CD8-positive, alpha-beta memory T cell (primary cell): ENCODE results near the gene CST7. TPM values are rescaled to one million over a fixed set of nuclear protein-coding genes. Genes with fewer than 3 reads are reported as not detected.

Source experiments
- CTCF ChIA-PET: fragments of 350-600 bp; sonication (Branson Sonifier 250); formaldehyde crosslinking; loops from one replicate; lab custom pipeline; 2021; ENCODE audit warnings: antibody characterized with exemption; lab: Charles Lee
- POLR2A ChIA-PET: fragments of 350-600 bp; sonication (Branson Sonifier 250); formaldehyde crosslinking; loops from one replicate; lab custom pipeline; 2021; ENCODE audit warnings: antibody characterized with exemption; lab: Charles Lee
- DNase-seq, 5 donors: peaks; one replicate each; pipeline versions ENCODE4 v3.0.0 to v3.0.0-alpha.2; 2020 to 2022; ENCODE audit warnings: mixed read lengths in 1 of 5
- H3K27ac ChIP-seq: one replicate; pipeline ENCODE4 v1.7.0; 2013; ENCODE audit warnings: low read depth, mild to moderate bottlenecking, low read length, moderate library complexity
- H3K27me3 ChIP-seq: 2 replicates; pipeline ENCODE4 v1.7.0; 2013; ENCODE audit warnings: low read length, mild to moderate bottlenecking; ENCODE audit not compliant: insufficient read depth, poor library complexity, severe bottlenecking
- H3K36me3 ChIP-seq: 2 replicates; pipeline ENCODE4 v1.7.0; 2013; ENCODE audit warnings: mild to moderate bottlenecking, low read length, moderate library complexity; ENCODE audit not compliant: insufficient read depth
- H3K4me1 ChIP-seq: 2 replicates; pipeline ENCODE4 v1.7.0; 2013; ENCODE audit warnings: mild to moderate bottlenecking, low read length, moderate library complexity; ENCODE audit not compliant: insufficient read depth
- H3K4me3 ChIP-seq: 2 replicates; pipeline ENCODE4 v1.7.0; 2013; ENCODE audit warnings: mild to moderate bottlenecking, low read length
- H3K9me3 ChIP-seq: 2 replicates; pipeline ENCODE4 v1.7.0; 2013; ENCODE audit warnings: mild to moderate bottlenecking, low read length
- H3K27ac Mint-ChIP-seq, 8 donors: one replicate each; pipeline ENCODE4 v1.8.0; 2020 to 2021; ENCODE audit warnings: mixed read lengths in 8 of 8, mild to moderate bottlenecking in 6 of 8, inconsistent platforms in 3 of 8, moderate library complexity in 3 of 8
- H3K27me3 Mint-ChIP-seq, 2 donors: one replicate each; pipeline ENCODE4 v1.8.0; 2020 to 2021; ENCODE audit warnings: mixed read lengths in 2 of 2, mild to moderate bottlenecking in 1 of 2, moderate library complexity in 1 of 2
- H3K36me3 Mint-ChIP-seq, 3 donors: one replicate each; pipeline ENCODE4 v1.8.0; 2020 to 2021; ENCODE audit warnings: mixed read lengths in 3 of 3, inconsistent platforms in 1 of 3, mild to moderate bottlenecking in 1 of 3
- H3K4me1 Mint-ChIP-seq, 3 donors: one replicate each; pipeline ENCODE4 v1.8.0; 2020 to 2021; ENCODE audit warnings: mixed read lengths in 3 of 3, inconsistent platforms in 1 of 3, mild to moderate bottlenecking in 1 of 3
- H3K4me3 Mint-ChIP-seq, 7 donors: one replicate each; pipeline ENCODE4 v1.8.0; 2020 to 2021; ENCODE audit warnings: mixed read lengths in 7 of 7, mild to moderate bottlenecking in 6 of 7, moderate library complexity in 4 of 7, inconsistent platforms in 2 of 7
- H3K9me3 Mint-ChIP-seq, 5 donors: one replicate each; pipeline ENCODE4 v1.8.0; 2020 to 2022; ENCODE audit warnings: mixed read lengths in 5 of 5, mild to moderate bottlenecking in 3 of 5, moderate library complexity in 2 of 5, inconsistent platforms in 1 of 5
- polyA plus RNA-seq: library from polyadenylated mRNA; unstranded; fragments of 300-500 nt; fragmentation: Illumina TruSeq; gene quantifications from one replicate; pipeline ENCODE4 v1.2.3, GENCODE V29; 2021
- total RNA-seq, 2 experiments: library from RNA; stranded (reverse); gene quantifications; one replicate each; pipeline ENCODE4 v1.2.3, GENCODE V29; 2021

The CST7 gene
- total and polyA plus RNA-seq, 3 experiments from 2014 or later: 124 to 889 (median 131) TPM

- no peak overlapping the region for H3K4me3 ChIP-seq
- H3K9me3 Mint-ChIP-seq: peaks cover 0 to 2% (median 0%) of the 10 kb centered on the region in 5 donors
- CTCF ChIA-PET: interaction anchor here (1.3 to 1.6 kb wide), 2 partner anchors 23 to 29 kb away, joined by 3 to 4 read pairs; no protein-coding TSS in a partner anchor
- H3K4me3 Mint-ChIP-seq: no peak overlapping the region
- peaks cover 60% of the 10 kb centered on the region for H3K4me1 ChIP-seq
- no peak overlapping the region for H3K27ac ChIP-seq
- H3K9me3 ChIP-seq: no peaks in the 10 kb centered on the region
- POLR2A ChIA-PET: no interaction called here
- peak overlapping the region in 6 of 8 donors; percentile 50 to 98 (median 90) for H3K27ac Mint-ChIP-seq
- peaks cover 85 to 100% (median 97%) of the 10 kb centered on the region in 3 donors for H3K4me1 Mint-ChIP-seq
- H3K36me3 Mint-ChIP-seq: peaks cover 27 to 71% (median 29%) of the 10 kb centered on the region in 3 donors
- no peak for DNase-seq
- H3K36me3 ChIP-seq: peaks cover 17% of the 10 kb centered on the region
- H3K27me3 Mint-ChIP-seq: peaks cover 0 to 2% of the 10 kb centered on the region in 2 donors
- H3K27me3 ChIP-seq: no peaks in the 10 kb centered on the region
Observed at GRCh38 chr20:24983896-24984295, 34.8 kb downstream of the CST7 start.

DNA sequence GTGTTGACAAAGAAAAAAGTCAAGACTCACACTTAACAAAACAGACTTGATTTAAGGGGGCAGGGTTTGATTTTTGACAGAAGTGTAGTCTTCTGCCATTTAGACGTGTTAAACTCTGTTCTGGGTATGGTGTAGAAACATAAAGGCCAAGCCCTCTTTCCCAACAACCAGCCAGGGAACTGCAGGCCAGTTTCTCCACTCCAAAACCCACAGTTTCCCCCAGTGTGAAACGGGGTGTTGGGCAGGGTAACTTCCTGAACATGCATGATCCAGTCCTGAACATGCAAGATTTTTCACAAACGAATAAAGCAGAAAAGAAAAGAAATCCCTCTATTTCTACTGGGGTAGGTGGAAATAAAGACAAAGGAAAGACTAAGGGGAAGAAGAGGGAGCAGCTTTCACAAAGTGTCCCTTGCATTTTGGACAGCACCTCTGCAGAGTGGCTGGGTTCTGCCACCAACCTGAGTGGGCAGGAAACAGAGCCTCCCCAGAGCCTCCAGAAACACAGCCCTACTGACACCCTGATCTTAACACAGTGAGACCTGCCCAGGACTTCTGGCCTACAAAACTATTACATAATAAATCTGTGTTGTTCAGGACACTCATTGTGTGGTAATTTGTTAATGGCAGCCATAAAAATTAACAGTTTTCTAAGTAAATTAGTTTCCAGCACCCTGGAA is 36.0 kb downstream of the CST7 start:
- CTCF ChIA-PET: no interaction called here
- Histone ChIP-seq H3K27ac (no peak overlapping the region), H3K36me3 (peaks cover 11% of the 10 kb centered on the region), H3K27me3 (no peaks in the 10 kb centered on the region), H3K9me3 (no peaks in the 10 kb centered on the region), H3K4me1 (peaks cover 72% of the 10 kb centered on the region), H3K4me3 (no peak overlapping the region)
- POLR2A ChIA-PET: no interaction called here
- no peak for DNase-seq
- Mint-ChIP-seq H3K27me3 (peaks cover 0 to 2% of the 10 kb centered on the region in 2 donors), H3K4me1 (peaks cover 89 to 100% (median 99%) of the 10 kb centered on the region in 3 donors), H3K36me3 (peaks cover 18 to 67% (median 19%) of the 10 kb centered on the region in 3 donors), H3K27ac (peak overlapping the region; percentile 43 to 98 (median 88)), H3K9me3 (no peaks in the 10 kb centered on the region), H3K4me3 (peak overlapping the region; percentile 24 to 83 (median 58))

- H3K27ac Mint-ChIP-seq: peak overlapping the region; percentile 43 to 98 (median 88)
- H3K27me3 Mint-ChIP-seq: peaks cover 0 to 2% of the 10 kb centered on the region in 2 donors
- Histone ChIP-seq H3K36me3 (peaks cover 9% of the 10 kb centered on the region), H3K4me1 (peaks cover 79% of the 10 kb centered on the region), H3K9me3 (no peaks in the 10 kb centered on the region), H3K4me3 (no peak overlapping the region), H3K27ac (no peak overlapping the region), H3K27me3 (no peaks in the 10 kb centered on the region)
- peak overlapping the region; percentile 24 to 83 (median 58) for H3K4me3 Mint-ChIP-seq
- POLR2A ChIA-PET: no interaction called here
- H3K9me3 Mint-ChIP-seq: no peaks in the 10 kb centered on the region
- peaks cover 13 to 62% (median 20%) of the 10 kb centered on the region in 3 donors for H3K36me3 Mint-ChIP-seq
- CTCF ChIA-PET: no interaction called here
- H3K4me1 Mint-ChIP-seq: peaks cover 95 to 100% (median 100%) of the 10 kb centered on the region in 3 donors
- DNase-seq: no peak
Observed at GRCh38 chr20:24985802-24986201, 36.7 kb downstream of the CST7 start.

DNA sequence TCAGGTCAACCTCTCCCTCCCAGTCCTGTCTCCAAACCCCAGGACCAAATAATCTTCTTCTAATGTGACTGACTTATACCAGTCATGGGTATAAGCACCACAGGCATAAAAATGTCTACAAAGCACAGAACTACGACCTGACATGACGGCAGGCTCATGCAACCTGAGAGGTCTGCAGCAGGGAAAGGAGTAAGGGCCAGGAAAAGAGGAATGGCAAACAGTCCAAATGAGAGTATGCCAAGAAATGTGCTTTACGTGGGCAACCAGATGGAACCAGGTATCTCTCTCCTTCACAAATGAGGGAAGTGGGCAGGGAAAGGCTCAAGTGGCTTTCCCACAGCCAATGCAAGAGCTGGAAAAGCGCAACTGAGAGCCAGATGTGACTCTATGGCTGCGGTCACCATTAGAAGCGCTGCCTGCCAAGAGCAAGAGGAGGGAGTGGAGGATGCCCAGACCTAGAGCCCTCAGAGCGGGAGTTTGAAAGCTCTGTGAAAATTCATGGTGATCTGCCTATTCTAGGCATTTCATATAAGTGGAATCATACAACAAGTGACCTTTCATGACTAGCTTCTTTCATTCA is 37.5 kb downstream of the CST7 start:
- ChIA-PET POLR2A (no interaction called here), CTCF (no interaction called here)
- Histone ChIP-seq H3K27ac (no peak overlapping the region), H3K36me3 (peaks cover 9% of the 10 kb centered on the region), H3K4me1 (peaks cover 80% of the 10 kb centered on the region), H3K4me3 (no peak overlapping the region), H3K9me3 (no peaks in the 10 kb centered on the region), H3K27me3 (no peaks in the 10 kb centered on the region)
- Mint-ChIP-seq H3K4me1 (peaks cover 95 to 100% (median 100%) of the 10 kb centered on the region in 3 donors), H3K36me3 (peaks cover 9 to 58% (median 15%) of the 10 kb centered on the region in 3 donors), H3K4me3 (peak overlapping the region in 5 of 7 donors; percentile 24 to 58 (median 25)), H3K27me3 (peaks cover 0 to 2% of the 10 kb centered on the region in 2 donors), H3K9me3 (no peaks in the 10 kb centered on the region), H3K27ac (peak overlapping the region; percentile 59 to 99 (median 90))
- DNase-seq: no peak

GRCh38 chr20:24987244-24987643 is 38.2 kb downstream of the CST7 start:
- Mint-ChIP-seq H3K36me3 (peaks cover 9 to 59% (median 14%) of the 10 kb centered on the region in 3 donors), H3K27ac (peak overlapping the region in 7 of 8 donors; percentile 45 to 99 (median 87)), H3K4me3 (peak overlapping the region in 6 of 7 donors; percentile 5 to 69 (median 46)), H3K9me3 (no peaks in the 10 kb centered on the region), H3K27me3 (peaks cover 0 to 2% of the 10 kb centered on the region in 2 donors), H3K4me1 (peaks cover 91 to 99% (median 96%) of the 10 kb centered on the region in 3 donors)
- H3K27ac ChIP-seq: no peak overlapping the region
- H3K4me1 ChIP-seq: peaks cover 78% of the 10 kb centered on the region
- H3K4me3 ChIP-seq: no peak overlapping the region
- no peaks in the 10 kb centered on the region for H3K27me3 ChIP-seq
- H3K9me3 ChIP-seq: no peaks in the 10 kb centered on the region
- DNase-seq: no peak
- CTCF ChIA-PET: no interaction called here
- POLR2A ChIA-PET: no interaction called here
- peaks cover 9% of the 10 kb centered on the region for H3K36me3 ChIP-seq

DNA sequence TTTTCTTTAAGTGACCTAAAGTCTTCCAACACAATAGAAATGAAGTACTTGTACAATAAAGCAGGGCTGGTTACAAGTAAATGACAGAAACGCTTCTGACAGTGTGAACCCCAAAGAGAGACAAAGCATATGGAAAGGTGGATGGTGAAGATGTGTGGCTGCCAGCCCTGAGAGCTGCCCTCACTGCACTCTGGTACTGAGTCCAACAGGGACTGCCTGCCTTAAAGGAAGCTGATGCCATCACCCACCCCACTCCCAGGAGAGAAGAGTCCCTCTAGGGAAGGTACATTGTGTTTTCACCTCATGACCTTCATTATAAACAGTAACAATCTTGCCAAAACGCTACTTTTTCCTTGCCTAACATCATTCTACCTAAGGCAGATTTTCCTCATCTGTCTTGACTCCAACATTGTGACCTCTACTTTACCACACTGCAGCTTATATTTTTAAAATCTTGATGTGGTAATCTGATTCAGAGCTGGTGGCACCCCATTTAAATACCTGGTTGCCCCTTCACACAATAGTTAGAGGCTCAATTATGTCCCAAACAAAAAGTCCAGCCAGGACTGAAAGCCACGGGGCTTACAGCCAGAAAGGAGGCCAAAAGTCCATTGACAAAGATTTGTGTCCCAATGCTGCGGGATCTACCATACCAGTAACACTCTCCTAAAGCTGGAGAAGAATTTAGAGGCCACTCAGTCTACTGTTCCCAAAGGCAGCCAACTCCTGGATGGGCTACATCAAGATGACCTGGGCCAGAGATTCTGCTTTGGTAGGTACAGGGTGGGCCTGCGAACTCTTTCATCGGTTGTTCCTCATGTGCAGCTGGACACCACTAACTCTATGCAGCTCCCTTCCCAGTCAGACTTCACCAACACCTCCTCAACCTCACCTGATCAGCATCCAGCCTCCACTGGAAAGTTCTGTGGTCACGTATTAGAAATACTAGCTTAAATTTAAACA is 39.1 kb downstream of the CST7 start:
- Histone ChIP-seq H3K9me3 (no peaks in the 10 kb centered on the region), H3K36me3 (peaks cover 9% of the 10 kb centered on the region), H3K27me3 (no peaks in the 10 kb centered on the region), H3K27ac (no peak overlapping the region), H3K4me1 (peaks cover 75% of the 10 kb centered on the region), H3K4me3 (no peak overlapping the region)
- CTCF ChIA-PET: interaction anchor here (1.5 kb wide), 1 partner anchor 191 kb away, joined by 3 read pairs; no protein-coding TSS in a partner anchor
- Mint-ChIP-seq H3K27ac (peak overlapping the region; percentile 58 to 100 (median 94)), H3K4me1 (peaks cover 90 to 94% (median 93%) of the 10 kb centered on the region in 3 donors), H3K4me3 (peak overlapping the region; percentile 27 to 95 (median 68)), H3K36me3 (peaks cover 4 to 55% (median 11%) of the 10 kb centered on the region in 3 donors), H3K9me3 (no peaks in the 10 kb centered on the region), H3K27me3 (peaks cover 0 to 4% of the 10 kb centered on the region in 2 donors)
- no peak for DNase-seq
- POLR2A ChIA-PET: interaction anchor here (0.6 to 1.0 kb wide), 4 partner anchors 26 to 70 kb away, joined by 3 read pairs; partner anchors contain the start of gene ACSS1

- DNase-seq: no peak
- no peaks in the 10 kb centered on the region for H3K27me3 ChIP-seq
- H3K36me3 ChIP-seq: peaks cover 3% of the 10 kb centered on the region
- Mint-ChIP-seq H3K4me1 (peaks cover 89 to 94% (median 93%) of the 10 kb centered on the region in 3 donors), H3K4me3 (peak overlapping the region; percentile 55 to 97 (median 71)), H3K9me3 (no peaks in the 10 kb centered on the region), H3K27ac (peak overlapping the region in 7 of 8 donors; percentile 58 to 100 (median 98)), H3K27me3 (peaks cover 0 to 4% of the 10 kb centered on the region in 2 donors), H3K36me3 (peaks cover 0 to 45% (median 7%) of the 10 kb centered on the region in 3 donors)
- ChIA-PET POLR2A (interaction anchor here (0.9 to 1.0 kb wide), 2 partner anchors 37 to 69 kb away, joined by 3 read pairs; partner anchors contain the start of gene ACSS1), CTCF (interaction anchor here (1.5 kb wide), 1 partner anchor 190 kb away, joined by 3 read pairs; no protein-coding TSS in a partner anchor)
- no peaks in the 10 kb centered on the region for H3K9me3 ChIP-seq
- no peak overlapping the region for H3K4me3 ChIP-seq
- no peak overlapping the region for H3K27ac ChIP-seq
- peaks cover 81% of the 10 kb centered on the region for H3K4me1 ChIP-seq
Observed at GRCh38 chr20:24989162-24989561, 40.1 kb downstream of the CST7 start.
